SKM-1 (cell line): ENCODE data around the gene CACNA1C.
A peak's percentile ranks its signal among the peaks of the same experiment; 100 is the strongest.

Experiments
- DNase-seq: peaks from one replicate; lab custom pipeline; 2025; ENCODE audit not compliant: unreplicated experiment; lab: John Stamatoyannopoulos, UW

The CACNA1C gene

GRCh38 chr12:2567711-2568110 lies 514.9 kb downstream of the CACNA1C start:
- no peak for DNase-seq

GRCh38 chr12:2570562-2570961 lies 517.8 kb downstream of the CACNA1C start:
- DNase-seq, result no peak

- DNase-seq, result no peak
Observed at GRCh38 chr12:2574355-2574935, 521.7 kb downstream of the CACNA1C start.

GRCh38 chr12:2575245-2575644 lies 522.5 kb downstream of the CACNA1C start:
- no peak for DNase-seq

- DNase-seq, result no peak
Observed at GRCh38 chr12:2578211-2578610, 525.4 kb downstream of the CACNA1C start.

GRCh38 chr12:2578772-2579171 lies 526.0 kb downstream of the CACNA1C start:
- DNase-seq, result no peak

GRCh38 chr12:2580821-2581220 lies 528.0 kb downstream of the CACNA1C start:
- no peak for DNase-seq

GRCh38 chr12:2581293-2582045 lies 528.7 kb downstream of the CACNA1C start:
- DNase-seq, result no peak

GRCh38 chr12:2582631-2583030 lies 529.8 kb downstream of the CACNA1C start:
- DNase-seq, result no peak

GRCh38 chr12:2583091-2583497 lies 530.3 kb downstream of the CACNA1C start:
- peak; percentile 3 for DNase-seq

GRCh38 chr12:2583642-2584401 lies 531.0 kb downstream of the CACNA1C start:
- DNase-seq, result no peak

- no peak for DNase-seq
Observed at GRCh38 chr12:2586156-2587038, 533.6 kb downstream of the CACNA1C start.

- DNase-seq, result no peak
Observed at GRCh38 chr12:2588345-2588744, 535.6 kb downstream of the CACNA1C start.

GRCh38 chr12:2589381-2589780 lies 536.6 kb downstream of the CACNA1C start:
- no peak for DNase-seq

- no peak for DNase-seq
Observed at GRCh38 chr12:2593045-2593444, 540.3 kb downstream of the CACNA1C start.

- DNase-seq, result no peak
Observed at GRCh38 chr12:2596441-2596840, 543.7 kb downstream of the CACNA1C start.

GRCh38 chr12:2605301-2605700 lies 552.5 kb downstream of the CACNA1C start:
- no peak for DNase-seq

- no peak for DNase-seq
Observed at GRCh38 chr12:2606186-2606910, 553.6 kb downstream of the CACNA1C start.

GRCh38 chr12:2607881-2608607 lies 555.3 kb downstream of the CACNA1C start:
- no peak for DNase-seq

- DNase-seq, result no peak
Observed at GRCh38 chr12:2608608-2608945, 555.8 kb downstream of the CACNA1C start.
